Measurements from ENCODE around the gene PEAK3.
A peak's percentile ranks its signal among the peaks of the same experiment; 100 is the strongest.

Gene PEAK3

GRCh38 chr19:2307518-2308012, 25.6 kb upstream of the PEAK3 start:
- H3K27me3 Mint-ChIP-seq, result peaks cover 92% of the 10 kb centered on the region
- peak overlapping the region; percentile 32 for H3K4me3 Mint-ChIP-seq
- peaks cover 30% of the 10 kb centered on the region for H3K4me1 Mint-ChIP-seq (ENCODE audit: low read depth)
- intact Hi-C loops (cut with micrococcal nuclease), result no loop called here
- H3K36me3 Mint-ChIP-seq (ENCODE audit: low read depth), result no peaks in the 10 kb centered on the region
- no peaks in the 10 kb centered on the region for H3K9me3 Mint-ChIP-seq
- H3K27ac Mint-ChIP-seq, result no peak overlapping the region

- Mint-ChIP-seq H3K27ac (no peak overlapping the region), H3K36me3 (ENCODE audit: low read depth) (no peaks in the 10 kb centered on the region), H3K4me1 (ENCODE audit: low read depth) (peaks cover 35% of the 10 kb centered on the region), H3K9me3 (no peaks in the 10 kb centered on the region), H3K4me3 (no peak overlapping the region), H3K27me3 (peaks cover 92% of the 10 kb centered on the region)
- intact Hi-C loops (cut with micrococcal nuclease), result no loop called here
These were observed 25.0 kb upstream of the PEAK3 start for GRCh38 chr19:2306971-2307370.

- Mint-ChIP-seq H3K36me3 (ENCODE audit: low read depth) (peaks cover 3% of the 10 kb centered on the region), H3K27ac (no peak overlapping the region), H3K4me1 (ENCODE audit: low read depth) (peaks cover 39% of the 10 kb centered on the region), H3K9me3 (no peaks in the 10 kb centered on the region), H3K27me3 (peaks cover 92% of the 10 kb centered on the region), H3K4me3 (no peak overlapping the region)
- intact Hi-C loops (cut with micrococcal nuclease), result no loop called here
These were observed 24.4 kb upstream of the PEAK3 start for GRCh38 chr19:2306281-2306806.

GRCh38 chr19:2305452-2306280, 23.7 kb upstream of the PEAK3 start:
- H3K27ac Mint-ChIP-seq, result no peak overlapping the region
- intact Hi-C loops (cut with micrococcal nuclease), result no loop called here
- peaks cover 5% of the 10 kb centered on the region for H3K36me3 Mint-ChIP-seq (ENCODE audit: low read depth)
- H3K4me1 Mint-ChIP-seq (ENCODE audit: low read depth), result peaks cover 46% of the 10 kb centered on the region
- no peak overlapping the region for H3K4me3 Mint-ChIP-seq
- peaks cover 93% of the 10 kb centered on the region for H3K27me3 Mint-ChIP-seq
- H3K9me3 Mint-ChIP-seq, result no peaks in the 10 kb centered on the region

- Mint-ChIP-seq H3K27ac (peak overlapping the region; percentile 49), H3K4me3 (no peak overlapping the region), H3K9me3 (no peaks in the 10 kb centered on the region), H3K4me1 (ENCODE audit: low read depth) (peaks cover 50% of the 10 kb centered on the region), H3K36me3 (ENCODE audit: low read depth) (peaks cover 5% of the 10 kb centered on the region), H3K27me3 (peaks cover 78% of the 10 kb centered on the region)
- intact Hi-C loops (cut with micrococcal nuclease), result no loop called here
These were observed 21.3 kb upstream of the PEAK3 start for GRCh38 chr19:2303211-2303798.

- peaks cover 48% of the 10 kb centered on the region for H3K4me1 Mint-ChIP-seq (ENCODE audit: low read depth)
- peaks cover 5% of the 10 kb centered on the region for H3K36me3 Mint-ChIP-seq (ENCODE audit: low read depth)
- peak overlapping the region; percentile 24 for H3K4me3 Mint-ChIP-seq
- peaks cover 74% of the 10 kb centered on the region for H3K27me3 Mint-ChIP-seq
- no peaks in the 10 kb centered on the region for H3K9me3 Mint-ChIP-seq
- H3K27ac Mint-ChIP-seq, result peak overlapping the region; percentile 49
- intact Hi-C loops (cut with micrococcal nuclease), result no loop called here
These were observed 20.6 kb upstream of the PEAK3 start for GRCh38 chr19:2302319-2303210.

GRCh38 chr19:2300533-2300932, 18.6 kb upstream of the PEAK3 start:
- peaks cover 54% of the 10 kb centered on the region for H3K27me3 Mint-ChIP-seq
- no peaks in the 10 kb centered on the region for H3K9me3 Mint-ChIP-seq
- intact Hi-C loops (cut with micrococcal nuclease), result no loop called here
- peaks cover 48% of the 10 kb centered on the region for H3K4me1 Mint-ChIP-seq (ENCODE audit: low read depth)
- H3K36me3 Mint-ChIP-seq (ENCODE audit: low read depth), result peaks cover 13% of the 10 kb centered on the region
- H3K27ac Mint-ChIP-seq, result peak overlapping the region; percentile 8
- H3K4me3 Mint-ChIP-seq, result no peak overlapping the region

- intact Hi-C loops (cut with micrococcal nuclease), result no loop called here
- Mint-ChIP-seq H3K4me3 (no peak overlapping the region), H3K9me3 (no peaks in the 10 kb centered on the region), H3K27me3 (peaks cover 33% of the 10 kb centered on the region), H3K36me3 (ENCODE audit: low read depth) (peaks cover 52% of the 10 kb centered on the region), H3K4me1 (ENCODE audit: low read depth) (peaks cover 55% of the 10 kb centered on the region), H3K27ac (no peak overlapping the region)
These were observed 14.2 kb upstream of the PEAK3 start for GRCh38 chr19:2296141-2296540.

GRCh38 chr19:2294687-2295335, 12.8 kb upstream of the PEAK3 start:
- H3K4me3 Mint-ChIP-seq, result no peak overlapping the region

GRCh38 chr19:2291185-2291751, 9.3 kb upstream of the PEAK3 start:
- peak overlapping the region; percentile 85 for H3K4me3 Mint-ChIP-seq
- H3K4me1 Mint-ChIP-seq (ENCODE audit: low read depth), result peaks cover 69% of the 10 kb centered on the region
- H3K27ac Mint-ChIP-seq, result peak overlapping the region; percentile 88
- peaks cover 65% of the 10 kb centered on the region for H3K36me3 Mint-ChIP-seq (ENCODE audit: low read depth)
- intact Hi-C loops (cut with micrococcal nuclease), result no loop called here
- H3K9me3 Mint-ChIP-seq, result no peaks in the 10 kb centered on the region
- H3K27me3 Mint-ChIP-seq, result peaks cover 53% of the 10 kb centered on the region

More at GRCh38 chr19:2294687-2295335, 12.8 kb upstream of the PEAK3 start:
- Mint-ChIP-seq H3K36me3 (ENCODE audit: low read depth) (peaks cover 65% of the 10 kb centered on the region), H3K27me3 (peaks cover 30% of the 10 kb centered on the region), H3K9me3 (no peaks in the 10 kb centered on the region), H3K27ac (no peak overlapping the region), H3K4me1 (ENCODE audit: low read depth) (peaks cover 52% of the 10 kb centered on the region)
- intact Hi-C loops (cut with micrococcal nuclease), result no loop called here

GRCh38 chr19:2290441-2291184, 8.6 kb upstream of the PEAK3 start:
- H3K36me3 Mint-ChIP-seq (ENCODE audit: low read depth), result peaks cover 59% of the 10 kb centered on the region
- peak overlapping the region; percentile 88 for H3K27ac Mint-ChIP-seq
- H3K27me3 Mint-ChIP-seq, result peaks cover 53% of the 10 kb centered on the region
- peaks cover 73% of the 10 kb centered on the region for H3K4me1 Mint-ChIP-seq (ENCODE audit: low read depth)
- peak overlapping the region; percentile 85 for H3K4me3 Mint-ChIP-seq
- intact Hi-C loops (cut with micrococcal nuclease), result no loop called here
- H3K9me3 Mint-ChIP-seq, result no peaks in the 10 kb centered on the region

- H3K4me3 Mint-ChIP-seq, result peak overlapping the region; percentile 85
- H3K4me1 Mint-ChIP-seq (ENCODE audit: low read depth), result peaks cover 76% of the 10 kb centered on the region
- no peaks in the 10 kb centered on the region for H3K9me3 Mint-ChIP-seq
- H3K36me3 Mint-ChIP-seq (ENCODE audit: low read depth), result peaks cover 51% of the 10 kb centered on the region
- intact Hi-C loops (cut with micrococcal nuclease), result no loop called here
- H3K27me3 Mint-ChIP-seq, result peaks cover 55% of the 10 kb centered on the region
- H3K27ac Mint-ChIP-seq, result peak overlapping the region; percentile 88
These were observed 7.9 kb upstream of the PEAK3 start for GRCh38 chr19:2289714-2290435.
